Testis (tissue), 3 donors: ENCODE data around the gene ARL5C. TPM values are rescaled to one million over a fixed set of nuclear protein-coding genes. Genes with fewer than 3 reads are reported as not detected.

Experiments used
- DNase-seq: peaks from one replicate; pipeline ENCODE4 v3.0.0-alpha.2; 2019
- H3K27ac ChIP-seq, 2 donors: fragments of 200-600 bp; sonication (generic); one replicate each; pipeline ENCODE4 v1.5.1; 2019
- H3K27me3 ChIP-seq: fragments of 200-600 bp; sonication (generic); one replicate; pipeline ENCODE4 v1.5.1; 2019
- H3K36me3 ChIP-seq: fragments of 200-600 bp; sonication (generic); one replicate; pipeline ENCODE4 v1.5.1; 2017; ENCODE audit warnings: low read depth; ENCODE audit errors: missing control alignments
- H3K4me1 ChIP-seq: fragments of 200-600 bp; sonication (generic); one replicate; pipeline ENCODE4 v1.5.1; 2019
- H3K4me3 ChIP-seq, 2 donors: fragments of 200-600 bp; sonication (generic); one replicate each; pipeline ENCODE4 v1.5.1; 2017 to 2019
- H3K9me3 ChIP-seq: fragments of 200-600 bp; sonication (generic); one replicate; pipeline ENCODE4 v1.5.1; 2017
- CTCF ChIP-seq, 3 experiments: fragments of 450-650 bp in 2 of 3; fragments of 200-600 bp in 1 of 3; sonication (generic) in 1 of 3; IDR thresholded peaks; one replicate each; pipeline ENCODE4 v1.5.1; 2016 to 2019; ENCODE audit warnings: antibody characterized with exemption in 3 of 3, mild to moderate bottlenecking in 2 of 3, moderate library complexity in 1 of 3
- POLR2A ChIP-seq: fragments of 450-650 bp; IDR thresholded peaks from one replicate; pipeline ENCODE4 v1.6.1; 2017; ENCODE audit warnings: antibody characterized with exemption, mild to moderate bottlenecking, moderate library complexity
- WGBS, 2 donors: methylation state at CpG; one replicate each; pipeline ENCODE4 v1.1.5; 2018; 5-methylcytosine and 5-hydroxymethylcytosine counted together
- intact Hi-C: fragments of 100-400 bp; cut with DNase I; formaldehyde crosslinking; loops from one replicate; pipeline ENCODE4 v1.15.1; 2023; ENCODE audit warnings: low total_unique reads
- polyA plus RNA-seq: library from polyadenylated mRNA; stranded (reverse); fragments of 350-450 nt; fragmentation: Illumina TruSeq; extraction: RNeasy Lipid Tissue Mini Kit (QIAGEN cat#74804); gene quantifications from one replicate; pipeline ENCODE4 v1.2.3, GENCODE V29; 2014; ENCODE audit warnings: low read depth, low replicate concordance; ENCODE audit not compliant: insufficient read depth
- total RNA-seq, 2 donors: library from RNA; depleted of rRNA; stranded (reverse); fragments of >200 nt; gene quantifications; one replicate each; pipeline ENCODE4 v1.2.3, GENCODE V29; 2016

The ARL5C gene
- total and polyA plus RNA-seq, 3 donors from 2014 or later = not detected

GRCh38 chr17:39147221-39148185 lies 18.5 kb downstream of the ARL5C start:
- TF ChIP-seq POLR2A (no peak), CTCF (IDR thresholded peaks at IDR 0.05) (no peak)
- no peak overlapping the region for H3K4me3 ChIP-seq
- no peak overlapping the region for H3K27ac ChIP-seq
- H3K9me3 ChIP-seq = no peaks in the 10 kb centered on the region
- WGBS, 2 donors = 78 to 84% methylated on average over 13 of the region's 13 CpGs
- H3K36me3 ChIP-seq = no peaks in the 10 kb centered on the region
- no peak for DNase-seq
- no peaks in the 10 kb centered on the region for H3K27me3 ChIP-seq
- H3K4me1 ChIP-seq = peaks cover 13% of the 10 kb centered on the region
- intact Hi-C loops = no loop called here

- DNase-seq = no peak
- peaks cover 5% of the 10 kb centered on the region for H3K4me1 ChIP-seq
These were observed 19.7 kb downstream of the ARL5C start for GRCh38 chr17:39146273-39146672.

GRCh38 chr17:39145143-39145542 lies 20.8 kb downstream of the ARL5C start:
- intact Hi-C loops = no loop called here
- no peaks in the 10 kb centered on the region for H3K4me1 ChIP-seq
- H3K27me3 ChIP-seq = no peaks in the 10 kb centered on the region
- 76 to 93% methylated on average over 3 of the region's 3 CpGs for WGBS, 2 donors
- no peak for TF ChIP-seq POLR2A
- TF ChIP-seq CTCF (IDR thresholded peaks at IDR 0.05) = no peak
- H3K4me3 ChIP-seq = no peak overlapping the region
- no peak overlapping the region for H3K27ac ChIP-seq
- H3K36me3 ChIP-seq = no peaks in the 10 kb centered on the region
- H3K9me3 ChIP-seq = no peaks in the 10 kb centered on the region
- no peak for DNase-seq

More at GRCh38 chr17:39146273-39146672, 19.7 kb downstream of the ARL5C start:
- intact Hi-C loops = no loop called here
- TF ChIP-seq POLR2A = no peak
- no peak for TF ChIP-seq CTCF (IDR thresholded peaks at IDR 0.05)
- WGBS, 2 donors = 89 to 97% methylated on average over 3 of the region's 3 CpGs
- Histone ChIP-seq H3K27me3 (no peaks in the 10 kb centered on the region), H3K4me3 (no peak overlapping the region), H3K27ac (no peak overlapping the region), H3K36me3 (no peaks in the 10 kb centered on the region), H3K9me3 (no peaks in the 10 kb centered on the region)

GRCh38 chr17:39144416-39144840 lies 21.5 kb downstream of the ARL5C start:
- Histone ChIP-seq H3K36me3 (no peaks in the 10 kb centered on the region), H3K27ac (no peak overlapping the region), H3K9me3 (no peaks in the 10 kb centered on the region), H3K4me1 (no peaks in the 10 kb centered on the region), H3K4me3 (no peak overlapping the region), H3K27me3 (no peaks in the 10 kb centered on the region)
- intact Hi-C loops = no loop called here
- DNase-seq = peak; percentile 68
- 50 to 53% methylated on average over 9 of the region's 9 CpGs for WGBS, 2 donors
- TF ChIP-seq CTCF (IDR thresholded peaks at IDR 0.05) = no peak
- TF ChIP-seq POLR2A = no peak
